ENCODE results near the gene MAGOH. TPM values are rescaled to one million over a fixed set of nuclear protein-coding genes. Genes with fewer than 3 reads are reported as not detected.

MAGOH gene
- total RNA-seq, 1 experiment from 2014 or later, result 48.9 TPM

Other genes with a start within 250 kb of the MAGOH start
- gene PODN, start 176.3 kb downstream of the MAGOH start, total RNA-seq (2014; rRNA removed), result not detected in 2 replicates
- gene SLC1A7, start 95.9 kb downstream of the MAGOH start, total RNA-seq (2014; rRNA removed), result 0.23 and 0.26 TPM in 2 replicates
- gene CPT2, start 41.7 kb downstream of the MAGOH start, total RNA-seq (2014; rRNA removed), result 19.6 and 27.1 TPM in 2 replicates
- gene CZIB, start 17.9 kb downstream of the MAGOH start, total RNA-seq (2014; rRNA removed), result 44.1 and 47.7 TPM in 2 replicates
- 54.4 and 77.3 TPM in 2 replicates for gene LRP8, start 89.6 kb upstream of the MAGOH start, total RNA-seq (2014; rRNA removed)
- gene DMRTB1, start 220.9 kb upstream of the MAGOH start, total RNA-seq (2014; rRNA removed), result not detected in 2 replicates

Measured in PC-3 (cell line).